HepG2 (cell line): ENCODE results near the gene ECHS1. TPM values are rescaled to one million over a fixed set of nuclear protein-coding genes. Genes with fewer than 3 reads are reported as not detected.

ENCODE experiments used
- CHD4 ChIP-seq: fragments of 200-600 bp; sonication (generic); IDR thresholded peaks from 2 replicates; pipeline ENCODE4 v1.7.0; 2017; ENCODE audit warnings: mild to moderate bottlenecking, low read length, borderline replicate concordance
- GFI1 ChIP-seq: sonication (generic); formaldehyde crosslinking; IDR thresholded peaks from 2 replicates; pipeline ENCODE4 v1.5.0; 2020; ENCODE audit warnings: missing genetic modification reagents, mild to moderate bottlenecking, borderline replicate concordance
- HHEX ChIP-seq: IDR thresholded peaks from 2 replicates; pipeline ENCODE4 v1.6.1; 2016; ENCODE audit warnings: control low read depth
- MAFF ChIP-seq: IDR thresholded peaks from 2 replicates; pipeline ENCODE4 v1.6.1; 2011; ENCODE audit warnings: low read depth, low read length, improper control_type of control experiment
- ZBTB7B ChIP-seq: sonication (generic); formaldehyde crosslinking; IDR thresholded peaks from 2 replicates; pipeline ENCODE4 v1.4.0; 2020; ENCODE audit warnings: missing genetic modification reagents
- ZFP82 ChIP-seq: sonication (generic); formaldehyde crosslinking; IDR thresholded peaks from 2 replicates; pipeline ENCODE4 v1.5.1; 2020; ENCODE audit warnings: mild to moderate bottlenecking, missing genetic modification reagents, borderline replicate concordance
- ZNF572 ChIP-seq: sonication (generic); formaldehyde crosslinking; IDR thresholded peaks from 2 replicates; pipeline ENCODE4 v1.5.1; 2020; ENCODE audit warnings: mild to moderate bottlenecking, missing genetic modification reagents
- ZNF598 ChIP-seq: sonication (generic); formaldehyde crosslinking; IDR thresholded peaks from 2 replicates; pipeline ENCODE4 v1.5.1; 2020; ENCODE audit warnings: mild to moderate bottlenecking, missing genetic modification reagents, borderline replicate concordance
- polyA plus RNA-seq, 8 experiments: library from polyadenylated mRNA; depleted of rRNA in 3 of 8; stranded (reverse) in 7 of 8; unstranded in 1 of 8; fragments of >200 nt; fragmentation: Illumina TruSeq in 4 of 8; extraction: Trizol in 4 of 8; gene quantifications; 2 replicates each; pipeline versions ENCODE4 v1.2.1 to v1.2.3, GENCODE V29; 2011 to 2016; ENCODE audit warnings: low read depth in 4 of 8, missing spikeins in 1 of 8, mixed read lengths in 1 of 8; ENCODE audit not compliant: insufficient read depth in 1 of 8
- total RNA-seq, 5 experiments: library from RNA; depleted of rRNA; stranded (reverse); fragments of >200 nt; fragmentation: Illumina TruSeq; extraction: Trizol; gene quantifications; 2 replicates each; pipeline ENCODE4 v1.2.3, GENCODE V29; 2016; ENCODE audit warnings: low read depth in 1 of 5
- TF ChIP-seq, protein P1 (sequence below): sonication (generic); formaldehyde crosslinking; IDR thresholded peaks from 2 replicates; pipeline ENCODE4 v1.8.1; 2023; ENCODE audit warnings: missing genetic modification reagents, mild to moderate bottlenecking, borderline replicate concordance
- TF ChIP-seq, protein P2 (sequence below), 2 experiments: sonication (generic) in 1 of 2; formaldehyde crosslinking in 1 of 2; IDR thresholded peaks; 2 replicates each; pipeline versions ENCODE4 v1.4.0 to v1.6.1; 2018 to 2020; ENCODE audit warnings: missing genetic modification reagents in 2 of 2, borderline replicate concordance in 1 of 2, low read depth in 1 of 2, mild to moderate bottlenecking in 1 of 2, missing biosample characterization in 1 of 2
- TF ChIP-seq, protein P3 (sequence below): sonication (generic); formaldehyde crosslinking; IDR thresholded peaks from 2 replicates; pipeline ENCODE4 v1.5.1; 2020; ENCODE audit warnings: missing genetic modification reagents, mild to moderate bottlenecking, borderline replicate concordance
- TF ChIP-seq, protein P4 (sequence below): sonication (generic); formaldehyde crosslinking; IDR thresholded peaks from 2 replicates; pipeline ENCODE4 v1.8.0; 2022; ENCODE audit warnings: mild to moderate bottlenecking, missing genetic modification reagents, moderate library complexity
- TF ChIP-seq, protein P5 (sequence below): sonication (generic); formaldehyde crosslinking; IDR thresholded peaks from 2 replicates; pipeline ENCODE4 v1.8.0; 2022; ENCODE audit warnings: missing genetic modification reagents, mild to moderate bottlenecking, borderline replicate concordance
- TF ChIP-seq, protein P6 (sequence below): IDR thresholded peaks from 2 replicates; pipeline ENCODE4 v1.6.1; 2016; ENCODE audit warnings: missing biosample characterization, missing genetic modification reagents, low read depth

The ECHS1 gene
- total and polyA plus RNA-seq, 2 of the 13 experiments (the other 11 are each of a cell fraction or from before 2014, with no cell fraction given), result 32.7 to 195 TPM

DNA sequence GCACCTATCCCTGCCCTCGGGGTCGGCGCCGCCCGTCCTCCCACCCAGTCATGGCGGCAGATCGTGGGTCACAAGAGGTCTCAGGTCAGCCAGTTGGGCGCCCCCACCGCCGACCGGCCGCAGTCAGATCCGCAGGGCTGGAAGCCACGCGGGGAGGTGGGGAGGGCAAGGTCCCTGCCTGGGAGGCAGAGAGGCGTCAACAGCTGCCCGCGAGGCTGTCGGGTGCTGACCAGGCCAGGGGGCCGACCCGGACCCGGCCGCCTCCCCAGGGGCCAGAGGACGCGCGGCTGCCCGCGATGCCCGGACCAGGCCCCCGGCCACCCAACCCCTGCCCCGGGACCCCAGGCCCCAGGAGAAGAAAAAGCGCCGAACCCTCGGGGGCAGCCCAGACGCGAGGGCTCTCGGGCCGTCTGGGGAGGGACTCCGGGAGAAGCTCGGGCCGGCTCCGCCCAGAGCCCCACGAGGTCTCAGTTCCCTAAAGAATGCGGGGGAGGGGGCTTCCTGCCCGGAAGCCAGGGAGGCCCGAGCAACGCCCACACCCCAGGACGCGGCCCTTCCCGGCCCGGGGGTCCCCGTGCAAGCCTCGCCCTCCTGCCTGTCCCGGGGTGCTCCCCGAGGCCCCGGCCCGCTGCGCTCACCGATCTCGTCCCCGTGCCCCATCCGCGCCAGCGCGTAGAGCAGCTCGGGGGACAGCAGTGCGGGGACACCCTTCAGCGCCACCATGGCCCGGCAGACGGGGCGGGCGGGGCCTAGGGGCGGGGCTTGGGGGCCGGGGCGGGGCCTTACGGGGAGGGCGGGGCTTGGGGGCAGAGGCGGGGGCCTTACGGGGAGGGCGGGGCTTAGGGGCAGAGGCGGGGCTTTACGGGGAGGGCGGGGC lies 15.6 kb downstream of the ECHS1 start, which contains the start of gene FUOM (continued):
- no peak for TF ChIP-seq HHEX (CRISPR knock-in tag)
- TF ChIP-seq GFI1 (CRISPR knock-in tag), result no peak; the same call in 1 of the 2 replicates
- no peak for TF ChIP-seq CHD4
- TF ChIP-seq, protein P1, sequence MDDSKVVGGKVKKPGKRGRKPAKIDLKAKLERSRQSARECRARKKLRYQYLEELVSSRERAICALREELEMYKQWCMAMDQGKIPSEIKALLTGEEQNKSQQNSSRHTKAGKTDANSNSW (CRISPR knock-in tag), result 0 out of 2 replicates have a peak, but pooled peaks have one; percentile 54
- TF ChIP-seq, protein P2, sequence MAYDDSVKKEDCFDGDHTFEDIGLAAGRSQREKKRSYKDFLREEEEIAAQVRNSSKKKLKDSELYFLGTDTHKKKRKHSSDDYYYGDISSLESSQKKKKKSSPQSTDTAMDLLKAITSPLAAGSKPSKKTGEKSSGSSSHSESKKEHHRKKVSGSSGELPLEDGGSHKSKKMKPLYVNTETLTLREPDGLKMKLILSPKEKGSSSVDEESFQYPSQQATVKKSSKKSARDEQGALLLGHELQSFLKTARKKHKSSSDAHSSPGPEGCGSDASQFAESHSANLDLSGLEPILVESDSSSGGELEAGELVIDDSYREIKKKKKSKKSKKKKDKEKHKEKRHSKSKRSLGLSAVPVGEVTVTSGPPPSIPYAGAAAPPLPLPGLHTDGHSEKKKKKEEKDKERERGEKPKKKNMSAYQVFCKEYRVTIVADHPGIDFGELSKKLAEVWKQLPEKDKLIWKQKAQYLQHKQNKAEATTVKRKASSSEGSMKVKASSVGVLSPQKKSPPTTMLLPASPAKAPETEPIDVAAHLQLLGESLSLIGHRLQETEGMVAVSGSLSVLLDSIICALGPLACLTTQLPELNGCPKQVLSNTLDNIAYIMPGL (CRISPR knock-in tag; IDR thresholded peaks at IDR 0.05; ENCODE audit: borderline replicate concordance in 1 of 2, low read depth in 1 of 2), result peak; percentile 28 to 31; a peak in 3 of 4 replicates
- TF ChIP-seq MAFF, result no peak
- 0 out of 2 replicates have a peak, but pooled peaks have one; percentile 25 for TF ChIP-seq ZNF598
- TF ChIP-seq, protein P3, sequence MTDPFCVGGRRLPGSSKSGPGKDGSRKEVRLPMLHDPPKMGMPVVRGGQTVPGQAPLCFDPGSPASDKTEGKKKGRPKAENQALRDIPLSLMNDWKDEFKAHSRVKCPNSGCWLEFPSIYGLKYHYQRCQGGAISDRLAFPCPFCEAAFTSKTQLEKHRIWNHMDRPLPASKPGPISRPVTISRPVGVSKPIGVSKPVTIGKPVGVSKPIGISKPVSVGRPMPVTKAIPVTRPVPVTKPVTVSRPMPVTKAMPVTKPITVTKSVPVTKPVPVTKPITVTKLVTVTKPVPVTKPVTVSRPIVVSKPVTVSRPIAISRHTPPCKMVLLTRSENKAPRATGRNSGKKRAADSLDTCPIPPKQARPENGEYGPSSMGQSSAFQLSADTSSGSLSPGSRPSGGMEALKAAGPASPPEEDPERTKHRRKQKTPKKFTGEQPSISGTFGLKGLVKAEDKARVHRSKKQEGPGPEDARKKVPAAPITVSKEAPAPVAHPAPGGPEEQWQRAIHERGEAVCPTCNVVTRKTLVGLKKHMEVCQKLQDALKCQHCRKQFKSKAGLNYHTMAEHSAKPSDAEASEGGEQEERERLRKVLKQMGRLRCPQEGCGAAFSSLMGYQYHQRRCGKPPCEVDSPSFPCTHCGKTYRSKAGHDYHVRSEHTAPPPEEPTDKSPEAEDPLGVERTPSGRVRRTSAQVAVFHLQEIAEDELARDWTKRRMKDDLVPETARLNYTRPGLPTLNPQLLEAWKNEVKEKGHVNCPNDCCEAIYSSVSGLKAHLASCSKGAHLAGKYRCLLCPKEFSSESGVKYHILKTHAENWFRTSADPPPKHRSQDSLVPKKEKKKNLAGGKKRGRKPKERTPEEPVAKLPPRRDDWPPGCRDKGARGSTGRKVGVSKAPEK, result no peak
- TF ChIP-seq ZNF572 (CRISPR knock-in tag), result no peak
- peak; percentile 41; the same call in 1 of the 2 replicates for TF ChIP-seq ZBTB7B (CRISPR knock-in tag)
- TF ChIP-seq ZFP82, result no peak; the same call in 1 of the 2 replicates
- TF ChIP-seq, protein P4, sequence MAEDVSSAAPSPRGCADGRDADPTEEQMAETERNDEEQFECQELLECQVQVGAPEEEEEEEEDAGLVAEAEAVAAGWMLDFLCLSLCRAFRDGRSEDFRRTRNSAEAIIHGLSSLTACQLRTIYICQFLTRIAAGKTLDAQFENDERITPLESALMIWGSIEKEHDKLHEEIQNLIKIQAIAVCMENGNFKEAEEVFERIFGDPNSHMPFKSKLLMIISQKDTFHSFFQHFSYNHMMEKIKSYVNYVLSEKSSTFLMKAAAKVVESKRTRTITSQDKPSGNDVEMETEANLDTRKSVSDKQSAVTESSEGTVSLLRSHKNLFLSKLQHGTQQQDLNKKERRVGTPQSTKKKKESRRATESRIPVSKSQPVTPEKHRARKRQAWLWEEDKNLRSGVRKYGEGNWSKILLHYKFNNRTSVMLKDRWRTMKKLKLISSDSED (CRISPR knock-in tag), result no peak
- TF ChIP-seq, protein P5, sequence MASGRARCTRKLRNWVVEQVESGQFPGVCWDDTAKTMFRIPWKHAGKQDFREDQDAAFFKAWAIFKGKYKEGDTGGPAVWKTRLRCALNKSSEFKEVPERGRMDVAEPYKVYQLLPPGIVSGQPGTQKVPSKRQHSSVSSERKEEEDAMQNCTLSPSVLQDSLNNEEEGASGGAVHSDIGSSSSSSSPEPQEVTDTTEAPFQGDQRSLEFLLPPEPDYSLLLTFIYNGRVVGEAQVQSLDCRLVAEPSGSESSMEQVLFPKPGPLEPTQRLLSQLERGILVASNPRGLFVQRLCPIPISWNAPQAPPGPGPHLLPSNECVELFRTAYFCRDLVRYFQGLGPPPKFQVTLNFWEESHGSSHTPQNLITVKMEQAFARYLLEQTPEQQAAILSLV (CRISPR knock-in tag), result no peak; the same call in 1 of the 2 replicates
- TF ChIP-seq, protein P6, sequence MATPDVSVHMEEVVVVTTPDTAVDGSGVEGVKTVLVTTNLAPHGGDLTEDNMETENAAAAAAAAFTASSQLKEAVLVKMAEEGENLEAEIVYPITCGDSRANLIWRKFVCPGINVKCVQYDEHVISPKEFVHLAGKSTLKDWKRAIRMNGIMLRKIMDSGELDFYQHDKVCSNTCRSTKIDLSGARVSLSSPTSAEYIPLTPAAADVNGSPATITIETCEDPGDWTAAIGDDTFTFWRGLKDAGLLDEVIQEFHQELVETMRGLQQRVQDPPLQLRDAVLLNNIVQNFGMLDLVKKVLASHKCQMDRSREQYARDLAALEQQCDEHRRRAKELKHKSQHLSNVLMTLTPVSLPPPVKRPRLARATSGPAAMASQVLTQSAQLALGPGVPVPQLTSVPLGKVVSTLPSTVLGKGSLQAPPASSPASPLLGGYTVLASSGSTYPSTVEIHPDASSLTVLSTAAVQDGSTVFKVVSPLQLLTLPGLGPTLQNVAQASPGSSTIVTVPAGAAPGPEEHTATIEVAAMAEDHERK (CRISPR knock-in tag), result no peak
